HepG2 (cell line): ENCODE data around the gene EXOC6B. TPM values are rescaled to one million over a fixed set of nuclear protein-coding genes. Genes with fewer than 3 reads are reported as not detected.
A peak's percentile ranks its signal among the peaks of the same experiment; 100 is the strongest.

Experiments used
- ATF2 ChIP-seq: sonication (generic); formaldehyde crosslinking; IDR thresholded peaks from 2 replicates; pipeline ENCODE4 v1.4.0; 2020; ENCODE audit warnings: missing genetic modification reagents
- BHLHE40 ChIP-seq: IDR thresholded peaks from 2 replicates; pipeline ENCODE4 v1.6.1; 2011; ENCODE audit warnings: low read length, improper control_type of control experiment
- CBX5 ChIP-seq: sonication (generic); formaldehyde crosslinking; IDR thresholded peaks from 2 replicates; pipeline ENCODE4 v1.4.0; 2020; ENCODE audit warnings: missing genetic modification reagents, borderline replicate concordance
- CENPT ChIP-seq: sonication (generic); formaldehyde crosslinking; IDR thresholded peaks from 2 replicates; pipeline ENCODE4 v1.8.0; 2022; ENCODE audit warnings: low read depth, mild to moderate bottlenecking, moderate library complexity, missing genetic modification reagents
- ELF4 ChIP-seq: sonication (generic); formaldehyde crosslinking; IDR thresholded peaks from 2 replicates; pipeline ENCODE4 v1.5.0; 2020; ENCODE audit warnings: missing genetic modification reagents, mild to moderate bottlenecking, moderate library complexity, borderline replicate concordance
- FOXM1 ChIP-seq: sonication (generic); formaldehyde crosslinking; IDR thresholded peaks from 2 replicates; pipeline ENCODE4 v1.5.0; 2020; ENCODE audit warnings: missing genetic modification reagents
- FOXO4 ChIP-seq: sonication (generic); formaldehyde crosslinking; conservative IDR thresholded peaks from 2 replicates; pipeline ENCODE4 v1.8.1; 2023; ENCODE audit warnings: missing genetic modification reagents
- GATA4 ChIP-seq: sonication (generic); IDR thresholded peaks from 2 replicates; pipeline ENCODE4 v1.6.1; 2016; ENCODE audit warnings: antibody characterized with exemption, low read depth, borderline replicate concordance
- MTA1 ChIP-seq: sonication (generic); formaldehyde crosslinking; IDR thresholded peaks from 2 replicates; pipeline ENCODE4 v1.4.0; 2020; ENCODE audit warnings: missing genetic modification reagents, mild to moderate bottlenecking, borderline replicate concordance
- MXI1 ChIP-seq: IDR thresholded peaks from 3 replicates; pipeline ENCODE4 v1.6.1; 2012; ENCODE audit warnings: low read depth, low read length, inconsistent platforms, borderline replicate concordance
- RBAK ChIP-seq: sonication (generic); formaldehyde crosslinking; IDR thresholded peaks from 2 replicates; pipeline ENCODE4 v1.5.1; 2020; ENCODE audit warnings: mild to moderate bottlenecking, missing genetic modification reagents
- SALL2 ChIP-seq: sonication (generic); formaldehyde crosslinking; IDR thresholded peaks from 2 replicates; pipeline ENCODE4 v1.8.1; 2023; ENCODE audit warnings: mild to moderate bottlenecking, missing genetic modification reagents, inconsistent platforms
- SRY ChIP-seq: sonication (generic); formaldehyde crosslinking; IDR thresholded peaks from 2 replicates; pipeline ENCODE4 v1.8.0; 2022; ENCODE audit warnings: mild to moderate bottlenecking, missing genetic modification reagents
- TERF1 ChIP-seq: sonication (generic); formaldehyde crosslinking; IDR thresholded peaks from 2 replicates; pipeline ENCODE4 v1.8.0; 2022; ENCODE audit warnings: mild to moderate bottlenecking, missing genetic modification reagents, moderate library complexity
- U2AF2 ChIP-seq: fragments of 200-400 bp; formaldehyde crosslinking; IDR thresholded peaks from 2 replicates; pipeline ENCODE4 v1.6.1; 2017; ENCODE audit warnings: low read depth, mild to moderate bottlenecking, low read length
- ZFP36 ChIP-seq: fragments of 150-350 bp; IDR thresholded peaks from 2 replicates; pipeline ENCODE4 v1.6.1; 2018; ENCODE audit warnings: borderline replicate concordance, low read length, low read depth; ENCODE audit not compliant: partially characterized antibody
- ZFP91 ChIP-seq: sonication (generic); formaldehyde crosslinking; IDR thresholded peaks from 2 replicates; pipeline ENCODE4 v1.9.0; 2022; ENCODE audit warnings: missing genetic modification reagents, mild to moderate bottlenecking, borderline replicate concordance
- ZMAT3 ChIP-seq: sonication (generic); formaldehyde crosslinking; conservative IDR thresholded peaks from 2 replicates; pipeline ENCODE4 v1.7.0; 2021; ENCODE audit warnings: missing genetic modification reagents
- ZNF207 ChIP-seq: fragments of 450-650 bp; IDR thresholded peaks from 2 replicates; pipeline ENCODE4 v1.6.1; 2016; ENCODE audit warnings: antibody characterized with exemption, borderline replicate concordance
- ZNF382 ChIP-seq: sonication (generic); formaldehyde crosslinking; IDR thresholded peaks from 2 replicates; pipeline ENCODE4 v1.5.0; 2020; ENCODE audit warnings: missing genetic modification reagents, mild to moderate bottlenecking, borderline replicate concordance
- ZNF468 ChIP-seq: sonication (generic); formaldehyde crosslinking; IDR thresholded peaks from 2 replicates; pipeline ENCODE4 v1.8.0; 2022; ENCODE audit warnings: mild to moderate bottlenecking, moderate library complexity, missing genetic modification reagents
- ZNF672 ChIP-seq: sonication (generic); formaldehyde crosslinking; IDR thresholded peaks from 2 replicates; pipeline ENCODE4 v1.8.1; 2022; ENCODE audit warnings: missing genetic modification reagents
- polyA plus RNA-seq, 8 experiments: library from polyadenylated mRNA; depleted of rRNA in 3 of 8; stranded (reverse) in 7 of 8; unstranded in 1 of 8; fragments of >200 nt; fragmentation: Illumina TruSeq in 4 of 8; extraction: Trizol in 4 of 8; gene quantifications; 2 replicates each; pipeline versions ENCODE4 v1.2.1 to v1.2.3, GENCODE V29; 2011 to 2016; ENCODE audit warnings: low read depth in 4 of 8, missing spikeins in 1 of 8, mixed read lengths in 1 of 8; ENCODE audit not compliant: insufficient read depth in 1 of 8
- total RNA-seq, 5 experiments: library from RNA; depleted of rRNA; stranded (reverse); fragments of >200 nt; fragmentation: Illumina TruSeq; extraction: Trizol; gene quantifications; 2 replicates each; pipeline ENCODE4 v1.2.3, GENCODE V29; 2016; ENCODE audit warnings: low read depth in 1 of 5
- TF ChIP-seq, protein P1 (sequence below): sonication (generic); formaldehyde crosslinking; IDR thresholded peaks from 2 replicates; pipeline ENCODE4 v1.5.0; 2020; ENCODE audit warnings: mild to moderate bottlenecking, missing genetic modification reagents

Gene EXOC6B
- total and polyA plus RNA-seq, 2 of the 13 experiments (the other 11 are each of a cell fraction or from before 2014, with no cell fraction given): 9.1 to 15.9 TPM

- 0 out of 2 replicates have a peak, but pooled peaks have one; percentile 47 for TF ChIP-seq SALL2 (CRISPR knock-in tag)
- no peak for TF ChIP-seq CENPT (CRISPR knock-in tag)
- 0 out of 3 replicates have a peak, but pooled peaks have one; percentile 1 for TF ChIP-seq MXI1
- TF ChIP-seq U2AF2: no peak
- TF ChIP-seq ZFP36: no peak
- TF ChIP-seq ZMAT3 (CRISPR knock-in tag): no peak
- TF ChIP-seq GATA4: no peak
- TF ChIP-seq BHLHE40: peak; percentile 24; the same call in 1 of the 2 replicates
- TF ChIP-seq SRY (CRISPR knock-in tag): no peak
- no peak for TF ChIP-seq ZNF207
- no peak for TF ChIP-seq ZNF468 (CRISPR knock-in tag)
- TF ChIP-seq ATF2: 0 out of 2 replicates have a peak, but pooled peaks have one; percentile 20
- TF ChIP-seq ELF4: no peak
- TF ChIP-seq RBAK (CRISPR knock-in tag): no peak
- TF ChIP-seq ZNF672 (CRISPR knock-in tag): no peak
- TF ChIP-seq FOXO4 (CRISPR knock-in tag): no peak
- 0 out of 2 replicates have a peak, but pooled peaks have one; percentile 9 for TF ChIP-seq ZFP91
- TF ChIP-seq, protein P1, sequence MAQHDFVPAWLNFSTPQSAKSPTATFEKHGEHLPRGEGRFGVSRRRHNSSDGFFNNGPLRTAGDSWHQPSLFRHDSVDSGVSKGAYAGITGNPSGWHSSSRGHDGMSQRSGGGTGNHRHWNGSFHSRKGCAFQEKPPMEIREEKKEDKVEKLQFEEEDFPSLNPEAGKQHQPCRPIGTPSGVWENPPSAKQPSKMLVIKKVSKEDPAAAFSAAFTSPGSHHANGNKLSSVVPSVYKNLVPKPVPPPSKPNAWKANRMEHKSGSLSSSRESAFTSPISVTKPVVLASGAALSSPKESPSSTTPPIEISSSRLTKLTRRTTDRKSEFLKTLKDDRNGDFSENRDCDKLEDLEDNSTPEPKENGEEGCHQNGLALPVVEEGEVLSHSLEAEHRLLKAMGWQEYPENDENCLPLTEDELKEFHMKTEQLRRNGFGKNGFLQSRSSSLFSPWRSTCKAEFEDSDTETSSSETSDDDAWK (CRISPR knock-in tag): no peak
- no peak for TF ChIP-seq TERF1
- no peak for TF ChIP-seq CBX5 (CRISPR knock-in tag)
- no peak for TF ChIP-seq MTA1 (CRISPR knock-in tag)
- no peak for TF ChIP-seq FOXM1
- TF ChIP-seq ZNF382: no peak
Observed at GRCh38 chr2:72150157-72150860, 675.5 kb downstream of the EXOC6B start (continued).
